ENCODE data around the gene GPR155.

Gene GPR155

GRCh38 chr2:174486563-174487107 lies at the start of gene GPR155:
Gene GPR155, minus strand, starts transcription at chr2:174487029. Its CDS starts 5,073 bp downstream, at chr2:174481956.
- in situ Hi-C loops (cut with MboI; ENCODE audit: low pct_unique_long_range_greater_than_20kb, low sequenced_read_pairs) = no loop called here
- no peak for DNase-seq

- DNase-seq = no peak
- in situ Hi-C loops (cut with MboI; ENCODE audit: low pct_unique_long_range_greater_than_20kb, low sequenced_read_pairs) = no loop called here
These were observed 49.2 kb upstream of the GPR155 start for GRCh38 chr2:174535757-174536703.

- in situ Hi-C loops (cut with MboI; ENCODE audit: low pct_unique_long_range_greater_than_20kb, low sequenced_read_pairs) = no loop called here
- no peak for DNase-seq
These were observed 48.3 kb upstream of the GPR155 start for GRCh38 chr2:174535083-174535482.

GRCh38 chr2:174529916-174530315 lies 43.1 kb upstream of the GPR155 start:
- no peak for DNase-seq
- in situ Hi-C loops (cut with MboI; ENCODE audit: low pct_unique_long_range_greater_than_20kb, low sequenced_read_pairs) = no loop called here

GRCh38 chr2:174527959-174528358 lies 41.1 kb upstream of the GPR155 start:
- no peak for DNase-seq
- in situ Hi-C loops (cut with MboI; ENCODE audit: low pct_unique_long_range_greater_than_20kb, low sequenced_read_pairs) = no loop called here

GRCh38 chr2:174527101-174527721 lies 40.4 kb upstream of the GPR155 start:
- in situ Hi-C loops (cut with MboI; ENCODE audit: low pct_unique_long_range_greater_than_20kb, low sequenced_read_pairs) = no loop called here
- no peak for DNase-seq

GRCh38 chr2:174524527-174524926 lies 37.7 kb upstream of the GPR155 start:
- peak; percentile 42 for DNase-seq
- in situ Hi-C loops (cut with MboI; ENCODE audit: low pct_unique_long_range_greater_than_20kb, low sequenced_read_pairs) = no loop called here

- in situ Hi-C loops (cut with MboI; ENCODE audit: low pct_unique_long_range_greater_than_20kb, low sequenced_read_pairs) = no loop called here
These were observed 35.7 kb upstream of the GPR155 start for GRCh38 chr2:174522553-174522952.

GRCh38 chr2:174518395-174518794 lies 31.6 kb upstream of the GPR155 start:
- in situ Hi-C loops (cut with MboI; ENCODE audit: low pct_unique_long_range_greater_than_20kb, low sequenced_read_pairs) = no loop called here
- no peak for DNase-seq

More at GRCh38 chr2:174522553-174522952, 35.7 kb upstream of the GPR155 start:
- DNase-seq = peak; percentile 57

GRCh38 chr2:174516501-174517378 lies 29.9 kb upstream of the GPR155 start:
- in situ Hi-C loops (cut with MboI; ENCODE audit: low pct_unique_long_range_greater_than_20kb, low sequenced_read_pairs) = no loop called here
- DNase-seq = no peak

GRCh38 chr2:174512345-174512744 lies 25.5 kb upstream of the GPR155 start:
- in situ Hi-C loops (cut with MboI; ENCODE audit: low pct_unique_long_range_greater_than_20kb, low sequenced_read_pairs) = no loop called here
- no peak for DNase-seq

GRCh38 chr2:174511580-174512260 lies 24.9 kb upstream of the GPR155 start:
- DNase-seq = no peak
- in situ Hi-C loops (cut with MboI; ENCODE audit: low pct_unique_long_range_greater_than_20kb, low sequenced_read_pairs) = no loop called here

GRCh38 chr2:174510583-174511189 lies 23.9 kb upstream of the GPR155 start:
- peak; percentile 49 for DNase-seq
- in situ Hi-C loops (cut with MboI; ENCODE audit: low pct_unique_long_range_greater_than_20kb, low sequenced_read_pairs) = no loop called here

- no peak for DNase-seq
- in situ Hi-C loops (cut with MboI; ENCODE audit: low pct_unique_long_range_greater_than_20kb, low sequenced_read_pairs) = no loop called here
These were observed 16.5 kb upstream of the GPR155 start for GRCh38 chr2:174503161-174503809.

- in situ Hi-C loops (cut with MboI; ENCODE audit: low pct_unique_long_range_greater_than_20kb, low sequenced_read_pairs) = no loop called here
- no peak for DNase-seq
These were observed 12.5 kb upstream of the GPR155 start for GRCh38 chr2:174499371-174499770.

- DNase-seq = no peak
- in situ Hi-C loops (cut with MboI; ENCODE audit: low pct_unique_long_range_greater_than_20kb, low sequenced_read_pairs) = no loop called here
These were observed 8.7 kb upstream of the GPR155 start for GRCh38 chr2:174495365-174496012.

GRCh38 chr2:174493549-174494331 lies 6.9 kb upstream of the GPR155 start:
- no peak for DNase-seq
- in situ Hi-C loops (cut with MboI; ENCODE audit: low pct_unique_long_range_greater_than_20kb, low sequenced_read_pairs) = no loop called here

All from KBM-7 (cell line).